Fibroblast of lung (primary cell): ENCODE measurements around the gene AMPD3. TPM values are rescaled to one million over a fixed set of nuclear protein-coding genes. Genes with fewer than 3 reads are reported as not detected.

Source experiments
- DNase-seq, 2 donors: peaks; one replicate each; pipeline versions ENCODE4 v3.0.0 to v3.0.0-alpha.2; 2010; ENCODE audit warnings: low read depth in 2 of 2
- H2AFZ ChIP-seq: 2 replicates; pipeline ENCODE4 v1.5.1; 2012; ENCODE audit warnings: low read length, control low read depth, inconsistent platforms
- H3K27ac ChIP-seq: 2 replicates; pipeline ENCODE4 v1.5.1; 2011; ENCODE audit warnings: low read length, control low read depth; ENCODE audit not compliant: insufficient read depth
- H3K27me3 ChIP-seq: 2 replicates; pipeline ENCODE4 v1.5.1; 2011; ENCODE audit warnings: mild to moderate bottlenecking, low read length; ENCODE audit not compliant: control insufficient read depth, insufficient read depth
- H3K36me3 ChIP-seq: 2 replicates; pipeline ENCODE4 v1.5.1; 2011; ENCODE audit warnings: low read length; ENCODE audit not compliant: control insufficient read depth, insufficient read depth
- H3K4me1 ChIP-seq: 2 replicates; pipeline ENCODE4 v1.5.1; 2011; ENCODE audit warnings: low read length; ENCODE audit not compliant: control insufficient read depth, insufficient read depth; ENCODE audit errors: extremely low read depth
- H3K4me2 ChIP-seq: 2 replicates; pipeline ENCODE4 v1.5.1; 2011; ENCODE audit warnings: low read length, control low read depth; ENCODE audit not compliant: insufficient read depth; ENCODE audit errors: extremely low read depth
- H3K4me3 ChIP-seq, 4 experiments: fragments of 200-600 bp in 1 of 4; sonication (generic) in 1 of 4; replicated peaks in 1 of 4; 2 replicates each; pipeline ENCODE4 v1.5.1; 2011 to 2016; ENCODE audit warnings: low read length in 4 of 4, low read depth in 3 of 4, mild to moderate bottlenecking in 3 of 4, control low read depth in 2 of 4, inconsistent platforms in 1 of 4, mixed read lengths in 1 of 4; ENCODE audit not compliant: insufficient read depth in 1 of 4; ENCODE audit errors: control extremely low read depth in 1 of 4
- H3K79me2 ChIP-seq: 2 replicates; pipeline ENCODE4 v1.5.1; 2012; ENCODE audit warnings: mild to moderate bottlenecking, low read length, inconsistent platforms; ENCODE audit not compliant: control insufficient read depth, insufficient read depth
- H3K9ac ChIP-seq: 2 replicates; pipeline ENCODE4 v1.5.1; 2011; ENCODE audit warnings: mild to moderate bottlenecking, low read length, control low read depth; ENCODE audit not compliant: insufficient read depth
- H3K9me3 ChIP-seq: 2 replicates; pipeline ENCODE4 v1.5.1; 2012; ENCODE audit warnings: low read depth, low read length; ENCODE audit not compliant: control insufficient read depth, insufficient read depth
- H4K20me1 ChIP-seq: 2 replicates; pipeline ENCODE4 v1.5.1; 2011; ENCODE audit warnings: low read length; ENCODE audit not compliant: control insufficient read depth, insufficient read depth; ENCODE audit errors: extremely low read depth
- CTCF ChIP-seq, 2 donors: IDR thresholded peaks in 1 of 2; conservative IDR thresholded peaks in 1 of 2; 1 replicate in 1 of 2; 2 replicates in 1 of 2; pipeline ENCODE4 v1.5.1; 2011 to 2012; ENCODE audit warnings: low read length in 2 of 2, control low read depth in 1 of 2, inconsistent platforms in 1 of 2, low read depth in 1 of 2, mild to moderate bottlenecking in 1 of 2
- EZH2 ChIP-seq: IDR thresholded peaks from 2 replicates; pipeline ENCODE4 v1.5.1; 2012; ENCODE audit warnings: low read length, control low read depth, mild to moderate bottlenecking; ENCODE audit errors: missing control alignments
- polyA plus RNA-seq, 2 donors: library from polyadenylated mRNA; depleted of rRNA in 1 of 2; stranded (reverse) in 1 of 2; unstranded in 1 of 2; fragments of >200 nt; gene quantifications; 2 replicates each; pipeline ENCODE4 v1.2.1, GENCODE V29; 2011 to 2012; ENCODE audit warnings: missing spikeins in 1 of 2
- total RNA-seq: library from RNA; depleted of rRNA; stranded (reverse); fragments of >200 nt; gene quantifications from 2 replicates; pipeline ENCODE4 v1.2.1, GENCODE V29; 2014

AMPD3 gene
- total and polyA plus RNA-seq, 2 donors (not counting 1 experiment from before 2014, with no cell fraction given), result 18.1 to 24.9 TPM

- Histone ChIP-seq H3K4me3 (no peak overlapping the region), H2AFZ (no peak overlapping the region), H3K4me1 (peaks cover 11% of the 10 kb centered on the region), H3K79me2 (no peaks in the 10 kb centered on the region), H3K27me3 (no peaks in the 10 kb centered on the region), H3K36me3 (no peaks in the 10 kb centered on the region), H3K27ac (no peak overlapping the region), H4K20me1 (no peaks in the 10 kb centered on the region), H3K9me3 (no peaks in the 10 kb centered on the region), H3K9ac (no peak overlapping the region), H3K4me2 (no peak overlapping the region)
- DNase-seq, result no peak
- TF ChIP-seq CTCF (conservative IDR thresholded peaks at IDR 0.05 in 1 of 2, IDR thresholded peaks at IDR 0.05 in 1 of 2; ENCODE audit: low read depth in 1 of 2, low read length in 2 of 2), result no peak
- TF ChIP-seq EZH2, result no peak
Measured at GRCh38 chr11:10407749-10408685, 47.0 kb upstream of the AMPD3 start.

- TF ChIP-seq CTCF (conservative IDR thresholded peaks at IDR 0.05 in 1 of 2, IDR thresholded peaks at IDR 0.05 in 1 of 2; ENCODE audit: low read depth in 1 of 2, low read length in 2 of 2) (no peak), EZH2 (no peak)
- H3K4me1 ChIP-seq, result peaks cover 11% of the 10 kb centered on the region
- DNase-seq, result no peak
Measured at GRCh38 chr11:10409207-10409661, 45.8 kb upstream of the AMPD3 start.

GRCh38 chr11:10410106-10410843 lies 44.8 kb upstream of the AMPD3 start:
- Histone ChIP-seq H3K27ac (no peak overlapping the region), H3K4me1 (peaks cover 11% of the 10 kb centered on the region), H3K36me3 (no peaks in the 10 kb centered on the region), H3K4me3 (no peak overlapping the region), H4K20me1 (no peaks in the 10 kb centered on the region), H3K4me2 (no peak overlapping the region), H3K9me3 (no peaks in the 10 kb centered on the region), H3K9ac (no peak overlapping the region), H3K27me3 (no peaks in the 10 kb centered on the region), H3K79me2 (no peaks in the 10 kb centered on the region), H2AFZ (no peak overlapping the region)
- no peak for TF ChIP-seq CTCF (conservative IDR thresholded peaks at IDR 0.05 in 1 of 2, IDR thresholded peaks at IDR 0.05 in 1 of 2; ENCODE audit: low read depth in 1 of 2, low read length in 2 of 2)
- no peak for TF ChIP-seq EZH2
- DNase-seq, result no peak

More at GRCh38 chr11:10409207-10409661, 45.8 kb upstream of the AMPD3 start:
- H4K20me1 ChIP-seq, result no peaks in the 10 kb centered on the region
- no peak overlapping the region for H3K27ac ChIP-seq
- no peak overlapping the region for H3K4me2 ChIP-seq
- no peak overlapping the region for H3K4me3 ChIP-seq
- H3K9ac ChIP-seq, result no peak overlapping the region
- no peaks in the 10 kb centered on the region for H3K27me3 ChIP-seq
- H2AFZ ChIP-seq, result no peak overlapping the region
- no peaks in the 10 kb centered on the region for H3K79me2 ChIP-seq
- no peaks in the 10 kb centered on the region for H3K36me3 ChIP-seq
- no peaks in the 10 kb centered on the region for H3K9me3 ChIP-seq
